ENCODE results near the gene COMT. TPM values are rescaled to one million over a fixed set of nuclear protein-coding genes. Genes with fewer than 3 reads are reported as not detected.

Gene COMT
- total and polyA plus RNA-seq, 9 of the 15 experiments (the other 6 are each of a cell fraction or from before 2014, with no cell fraction given), result 12.5 to 351 (median 155) TPM

- TF ChIP-seq BCOR (IDR thresholded peaks at IDR 0.05), result peak; percentile 41; the same call in 1 of the 2 replicates
- TF ChIP-seq, protein P1, sequence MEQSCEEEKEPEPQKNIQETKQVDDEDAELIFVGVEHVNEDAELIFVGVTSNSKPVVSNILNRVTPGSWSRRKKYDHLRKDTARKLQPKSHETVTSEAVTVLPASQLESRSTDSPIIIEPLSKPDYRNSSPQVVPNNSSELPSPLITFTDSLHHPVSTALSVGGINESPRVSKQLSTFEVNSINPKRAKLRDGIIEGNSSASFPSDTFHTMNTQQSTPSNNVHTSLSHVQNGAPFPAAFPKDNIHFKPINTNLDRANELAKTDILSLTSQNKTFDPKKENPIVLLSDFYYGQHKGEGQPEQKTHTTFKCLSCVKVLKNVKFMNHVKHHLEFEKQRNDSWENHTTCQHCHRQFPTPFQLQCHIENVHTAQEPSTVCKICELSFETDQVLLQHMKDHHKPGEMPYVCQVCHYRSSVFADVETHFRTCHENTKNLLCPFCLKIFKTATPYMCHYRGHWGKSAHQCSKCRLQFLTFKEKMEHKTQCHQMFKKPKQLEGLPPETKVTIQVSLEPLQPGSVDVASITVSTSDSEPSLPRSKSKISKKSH (CRISPR knock-in tag; IDR thresholded peaks at IDR 0.05), result 0 out of 2 replicates have a peak, but pooled peaks have one; percentile 56
- TF ChIP-seq ZNF274 (IDR thresholded peaks at IDR 0.05; ENCODE audit: borderline replicate concordance, low read depth, low read length), result peak; percentile 25; the same call in 1 of the 2 replicates
- TF ChIP-seq NFIC (IDR thresholded peaks at IDR 0.05), result peak; percentile 84
- peak; percentile 90 for TF ChIP-seq ZHX1 (conservative IDR thresholded peaks at IDR 0.05; ENCODE audit: low read length)
- TF ChIP-seq ZNF668 (CRISPR knock-in tag; IDR thresholded peaks at IDR 0.05), result no peak
- TF ChIP-seq FUS (optimal IDR thresholded peaks at IDR 0.05; ENCODE audit: low read depth, low read length), result no peak
- TF ChIP-seq STAG1 (CRISPR knock-in tag; IDR thresholded peaks at IDR 0.05; ENCODE audit: borderline replicate concordance), result no peak
- TF ChIP-seq ZNF699 (CRISPR knock-in tag; IDR thresholded peaks at IDR 0.05; ENCODE audit: insufficient replicate concordance), result peak; percentile 70
- peak; percentile 84; the same call in 1 of the 2 replicates for TF ChIP-seq ZNF830 (CRISPR knock-in tag; IDR thresholded peaks at IDR 0.05)
- TF ChIP-seq DNMT1 (IDR thresholded peaks at IDR 0.05), result no peak
These were observed 45.1 kb downstream of the COMT start (continued) for GRCh38 chr22:19986410-19987341.
